HUES64 (cell line): Measurements from ENCODE around the gene RENBP.

ENCODE experiments used
- H3K27ac ChIP-seq: 2 replicates; pipeline ENCODE4 v1.7.0; 2013; ENCODE audit warnings: low read depth, low read length, inconsistent platforms
- H3K27me3 ChIP-seq: 2 replicates; pipeline ENCODE4 v1.6.1; 2013; ENCODE audit warnings: mild to moderate bottlenecking, low read length; ENCODE audit not compliant: insufficient read depth
- H3K36me3 ChIP-seq: 2 replicates; pipeline ENCODE4 v1.6.1; 2013; ENCODE audit warnings: mild to moderate bottlenecking, low read length; ENCODE audit not compliant: insufficient read depth
- H3K4me1 ChIP-seq: 2 replicates; pipeline ENCODE4 v1.6.1; 2013; ENCODE audit warnings: mild to moderate bottlenecking, low read length, moderate library complexity; ENCODE audit not compliant: insufficient read depth
- H3K4me3 ChIP-seq: 2 replicates; pipeline ENCODE4 v1.5.1; 2013; ENCODE audit warnings: mild to moderate bottlenecking, low read length, moderate library complexity
- H3K9ac ChIP-seq: 2 replicates; pipeline ENCODE4 v1.6.1; 2013; ENCODE audit warnings: mild to moderate bottlenecking, low read depth, low read length
- H3K9me3 ChIP-seq: 2 replicates; pipeline ENCODE4 v1.6.1; 2013; ENCODE audit warnings: low read depth, low read length; ENCODE audit not compliant: insufficient read depth
- WGBS: fragments of 150-250, 120-280 bp; methylation state at CpG from one replicate; pipeline ENCODE4 v1.1.7; 2013; ENCODE audit warnings: missing lambda C conversion rate; 5-methylcytosine and 5-hydroxymethylcytosine counted together

The RENBP gene

GRCh38 chrX:153924149-153924861 is 20.1 kb downstream of the RENBP start:
- Histone ChIP-seq H3K4me3 (no peak overlapping the region), H3K9ac (no peak overlapping the region), H3K36me3 (peaks cover 2% of the 10 kb centered on the region; the same call in 1 of the 2 replicates), H3K27ac (no peak overlapping the region), H3K27me3 (no peaks in the 10 kb centered on the region), H3K9me3 (no peaks in the 10 kb centered on the region), H3K4me1 (peaks cover 8% of the 10 kb centered on the region; the same call in 1 of the 2 replicates)
- WGBS, result 67% methylated on average over 14 of the region's 14 CpGs

GRCh38 chrX:153922932-153923857 is 21.2 kb downstream of the RENBP start:
- H3K27me3 ChIP-seq, result no peaks in the 10 kb centered on the region
- H3K27ac ChIP-seq, result no peak overlapping the region
- no peaks in the 10 kb centered on the region for H3K9me3 ChIP-seq
- H3K9ac ChIP-seq, result no peak overlapping the region
- 76% methylated on average over 25 of the region's 25 CpGs for WGBS
- H3K4me3 ChIP-seq, result no peak overlapping the region
- H3K4me1 ChIP-seq, result peaks cover 8% of the 10 kb centered on the region; the same call in 1 of the 2 replicates
- H3K36me3 ChIP-seq, result peaks cover 10% of the 10 kb centered on the region; the same call in 1 of the 2 replicates

- H3K4me1 ChIP-seq, result peaks cover 8% of the 10 kb centered on the region; the same call in 1 of the 2 replicates
- WGBS, result 90% methylated on average over 36 of the region's 40 CpGs
- H3K36me3 ChIP-seq, result peaks cover 16% of the 10 kb centered on the region
- H3K9ac ChIP-seq, result no peak overlapping the region
- no peak overlapping the region for H3K4me3 ChIP-seq
- H3K27ac ChIP-seq, result no peak overlapping the region
- H3K27me3 ChIP-seq, result no peaks in the 10 kb centered on the region
- H3K9me3 ChIP-seq, result no peaks in the 10 kb centered on the region
Observed at GRCh38 chrX:153921511-153922446, 22.7 kb downstream of the RENBP start.

GRCh38 chrX:153921070-153921469 is 23.4 kb downstream of the RENBP start:
- no peaks in the 10 kb centered on the region for H3K27me3 ChIP-seq
- no peak overlapping the region for H3K27ac ChIP-seq
- H3K4me3 ChIP-seq, result no peak overlapping the region
- peaks cover 16% of the 10 kb centered on the region for H3K36me3 ChIP-seq
- H3K4me1 ChIP-seq, result peaks cover 8% of the 10 kb centered on the region; the same call in 1 of the 2 replicates
- WGBS, result 94% methylated on average over 16 of the region's 16 CpGs
- no peak overlapping the region for H3K9ac ChIP-seq
- no peaks in the 10 kb centered on the region for H3K9me3 ChIP-seq

- Histone ChIP-seq H3K4me1 (peaks cover 8% of the 10 kb centered on the region; the same call in 1 of the 2 replicates), H3K4me3 (no peak overlapping the region), H3K36me3 (peaks cover 16% of the 10 kb centered on the region), H3K27me3 (no peaks in the 10 kb centered on the region), H3K9me3 (no peaks in the 10 kb centered on the region), H3K9ac (no peak overlapping the region), H3K27ac (no peak overlapping the region)
- WGBS, result 97% methylated on average over 14 of the region's 14 CpGs
Observed at GRCh38 chrX:153920546-153920945, 23.9 kb downstream of the RENBP start.

GRCh38 chrX:153919281-153919680 is 25.2 kb downstream of the RENBP start:
- Histone ChIP-seq H3K27me3 (no peaks in the 10 kb centered on the region), H3K36me3 (peaks cover 16% of the 10 kb centered on the region), H3K9me3 (no peaks in the 10 kb centered on the region), H3K4me1 (no peaks in the 10 kb centered on the region), H3K9ac (no peak overlapping the region), H3K27ac (no peak overlapping the region), H3K4me3 (no peak overlapping the region)
- WGBS, result 95% methylated on average over 13 of the region's 13 CpGs

- Histone ChIP-seq H3K9ac (no peak overlapping the region), H3K27ac (no peak overlapping the region), H3K36me3 (peaks cover 16% of the 10 kb centered on the region), H3K4me1 (no peaks in the 10 kb centered on the region), H3K27me3 (no peaks in the 10 kb centered on the region), H3K4me3 (no peak overlapping the region), H3K9me3 (no peaks in the 10 kb centered on the region)
- WGBS, result 94% methylated on average over 6 of the region's 6 CpGs
Observed at GRCh38 chrX:153917869-153918268, 26.6 kb downstream of the RENBP start.

- H3K27ac ChIP-seq, result no peak overlapping the region
- no peak overlapping the region for H3K9ac ChIP-seq
- H3K36me3 ChIP-seq, result peaks cover 9% of the 10 kb centered on the region
- H3K9me3 ChIP-seq, result no peaks in the 10 kb centered on the region
- no peaks in the 10 kb centered on the region for H3K27me3 ChIP-seq
- H3K4me1 ChIP-seq, result no peaks in the 10 kb centered on the region
- WGBS, result 94% methylated on average over 17 of the region's 17 CpGs
- H3K4me3 ChIP-seq, result no peak overlapping the region
Observed at GRCh38 chrX:153913701-153914100, 30.7 kb downstream of the RENBP start.

- Histone ChIP-seq H3K4me1 (no peaks in the 10 kb centered on the region), H3K9ac (no peak overlapping the region), H3K36me3 (peaks cover 6% of the 10 kb centered on the region), H3K27ac (no peak overlapping the region), H3K27me3 (no peaks in the 10 kb centered on the region), H3K9me3 (no peaks in the 10 kb centered on the region), H3K4me3 (no peak overlapping the region)
- WGBS, result 77% methylated on average over 13 of the region's 17 CpGs
Observed at GRCh38 chrX:153913211-153913610, 31.2 kb downstream of the RENBP start.

GRCh38 chrX:153911798-153912197 is 32.6 kb downstream of the RENBP start:
- Histone ChIP-seq H3K4me1 (no peaks in the 10 kb centered on the region), H3K36me3 (no peaks in the 10 kb centered on the region), H3K4me3 (no peak overlapping the region), H3K9ac (no peak overlapping the region), H3K27me3 (no peaks in the 10 kb centered on the region), H3K27ac (no peak overlapping the region), H3K9me3 (no peaks in the 10 kb centered on the region)
- 96% methylated on average over 4 of the region's 6 CpGs for WGBS
